HepG2 (cell line): ENCODE data around the gene TRAIP. TPM values are rescaled to one million over a fixed set of nuclear protein-coding genes. Genes with fewer than 3 reads are reported as not detected.

Experiments used
- AHR ChIP-seq: IDR thresholded peaks from 2 replicates; pipeline ENCODE4 v1.6.1; 2018; ENCODE audit warnings: missing genetic modification reagents, missing compliant biosample characterization
- CBFB ChIP-seq: sonication (generic); formaldehyde crosslinking; IDR thresholded peaks from 2 replicates; pipeline ENCODE4 v1.4.0; 2020; ENCODE audit warnings: missing genetic modification reagents
- CHD2 ChIP-seq: IDR thresholded peaks from 2 replicates; pipeline ENCODE4 v1.6.1; 2011; ENCODE audit warnings: low read depth, low read length, improper control_type of control experiment
- DR1 ChIP-seq: sonication (generic); formaldehyde crosslinking; IDR thresholded peaks from 2 replicates; pipeline ENCODE4 v1.8.0; 2021; ENCODE audit warnings: mild to moderate bottlenecking, missing genetic modification reagents, inconsistent platforms
- EP300 ChIP-seq, 3 experiments: sonication (generic) in 1 of 3; formaldehyde crosslinking in 1 of 3; IDR thresholded peaks; 2 replicates each; pipeline versions ENCODE4 v1.5.1 to v1.6.1; 2011 to 2020; ENCODE audit warnings: low read depth in 2 of 3, low read length in 2 of 3, borderline replicate concordance in 1 of 3, improper control_type of control experiment in 1 of 3, mild to moderate bottlenecking in 1 of 3, missing genetic modification reagents in 1 of 3, moderate library complexity in 1 of 3
- JUNB ChIP-seq: sonication (generic); formaldehyde crosslinking; IDR thresholded peaks from 2 replicates; pipeline ENCODE4 v1.8.0; 2022; ENCODE audit warnings: missing genetic modification reagents, mild to moderate bottlenecking, borderline replicate concordance
- MAFG ChIP-seq: sonication (generic); formaldehyde crosslinking; IDR thresholded peaks from 2 replicates; pipeline ENCODE4 v1.5.1; 2020; ENCODE audit warnings: mild to moderate bottlenecking, missing genetic modification reagents
- MZF1 ChIP-seq: sonication (generic); formaldehyde crosslinking; IDR thresholded peaks from 2 replicates; pipeline ENCODE4 v1.8.1; 2023; ENCODE audit warnings: mild to moderate bottlenecking, missing genetic modification reagents, borderline replicate concordance
- PAX8 ChIP-seq: sonication (generic); formaldehyde crosslinking; IDR thresholded peaks from 2 replicates; pipeline ENCODE4 v1.8.0; 2022; ENCODE audit warnings: mild to moderate bottlenecking, missing genetic modification reagents, borderline replicate concordance
- REL ChIP-seq: sonication (generic); formaldehyde crosslinking; conservative IDR thresholded peaks from 2 replicates; pipeline ENCODE4 v1.8.0; 2022; ENCODE audit warnings: mild to moderate bottlenecking, missing genetic modification reagents, moderate library complexity
- SIN3A ChIP-seq: IDR thresholded peaks from 2 replicates; pipeline ENCODE4 v1.6.1; 2011; ENCODE audit warnings: low read depth, mild to moderate bottlenecking, control low read depth, low read length, borderline replicate concordance
- SIN3B ChIP-seq: fragments of 150-350 bp; IDR thresholded peaks from 2 replicates; pipeline ENCODE4 v1.6.1; 2014; ENCODE audit warnings: low read length
- SIX4 ChIP-seq: sonication (generic); formaldehyde crosslinking; IDR thresholded peaks from 2 replicates; pipeline ENCODE4 v1.4.0; 2020; ENCODE audit warnings: missing genetic modification reagents
- STAG1 ChIP-seq: sonication (generic); formaldehyde crosslinking; IDR thresholded peaks from 2 replicates; pipeline ENCODE4 v1.4.0; 2020; ENCODE audit warnings: missing genetic modification reagents
- TBX3 ChIP-seq: fragments of 450-650 bp; IDR thresholded peaks from 2 replicates; pipeline ENCODE4 v1.6.1; 2017; ENCODE audit warnings: antibody characterized with exemption, mild to moderate bottlenecking, inconsistent platforms, borderline replicate concordance
- TEAD3 ChIP-seq: optimal IDR thresholded peaks from 2 replicates; pipeline ENCODE3; 2016; ENCODE audit warnings: borderline replicate concordance
- XBP1 ChIP-seq: sonication (generic); formaldehyde crosslinking; IDR thresholded peaks from 2 replicates; pipeline ENCODE4 v1.5.0; 2020; ENCODE audit warnings: missing genetic modification reagents
- ZFP36L2 ChIP-seq: sonication (generic); formaldehyde crosslinking; IDR thresholded peaks from 2 replicates; pipeline ENCODE4 v1.4.0; 2020; ENCODE audit warnings: missing genetic modification reagents
- ZNF142 ChIP-seq: sonication (generic); formaldehyde crosslinking; IDR thresholded peaks from 2 replicates; pipeline ENCODE4 v1.4.0; 2020; ENCODE audit warnings: missing genetic modification reagents
- ZNF343 ChIP-seq: sonication (generic); formaldehyde crosslinking; IDR thresholded peaks from 2 replicates; pipeline ENCODE4 v1.4.0; 2020; ENCODE audit warnings: mild to moderate bottlenecking, missing genetic modification reagents
- ZNF350 ChIP-seq: sonication (generic); formaldehyde crosslinking; IDR thresholded peaks from 2 replicates; pipeline ENCODE4 v1.4.0; 2020; ENCODE audit warnings: mild to moderate bottlenecking, low read depth, missing genetic modification reagents, borderline replicate concordance
- ZNF382 ChIP-seq: sonication (generic); formaldehyde crosslinking; IDR thresholded peaks from 2 replicates; pipeline ENCODE4 v1.5.0; 2020; ENCODE audit warnings: missing genetic modification reagents, mild to moderate bottlenecking, borderline replicate concordance
- ZNF7 ChIP-seq: IDR thresholded peaks from 2 replicates; pipeline ENCODE4 v1.6.1; 2016; ENCODE audit warnings: missing biosample characterization, missing genetic modification reagents
- polyA plus RNA-seq, 8 experiments: library from polyadenylated mRNA; depleted of rRNA in 3 of 8; stranded (reverse) in 7 of 8; unstranded in 1 of 8; fragments of >200 nt; fragmentation: Illumina TruSeq in 4 of 8; extraction: Trizol in 4 of 8; gene quantifications; 2 replicates each; pipeline versions ENCODE4 v1.2.1 to v1.2.3, GENCODE V29; 2011 to 2016; ENCODE audit warnings: low read depth in 4 of 8, missing spikeins in 1 of 8, mixed read lengths in 1 of 8; ENCODE audit not compliant: insufficient read depth in 1 of 8
- total RNA-seq, 5 experiments: library from RNA; depleted of rRNA; stranded (reverse); fragments of >200 nt; fragmentation: Illumina TruSeq; extraction: Trizol; gene quantifications; 2 replicates each; pipeline ENCODE4 v1.2.3, GENCODE V29; 2016; ENCODE audit warnings: low read depth in 1 of 5
- TF ChIP-seq, protein P1 (sequence below), 2 experiments: fragments of 450-650 bp in 1 of 2; sonication (generic) in 1 of 2; formaldehyde crosslinking; IDR thresholded peaks; 2 replicates each; pipeline versions ENCODE4 v1.5.0 to v1.8.0; 2020 to 2022; ENCODE audit warnings: mild to moderate bottlenecking in 1 of 2, missing genetic modification reagents in 1 of 2
- TF ChIP-seq, protein P2 (sequence below): sonication (generic); formaldehyde crosslinking; IDR thresholded peaks from 2 replicates; pipeline ENCODE4 v1.4.0; 2020; ENCODE audit warnings: missing genetic modification reagents

Gene TRAIP
- total and polyA plus RNA-seq, 2 of the 13 experiments (the other 11 are each of a cell fraction or from before 2014, with no cell fraction given) = 13.9 to 23.9 TPM

GRCh38 chr3:49839193-49839809 is 17.1 kb downstream of the TRAIP start (continued):
- TF ChIP-seq ZNF382 = no peak
- TF ChIP-seq REL (CRISPR knock-in tag) = no peak
- TF ChIP-seq ZNF350 (CRISPR knock-in tag) = no peak
- TF ChIP-seq ZNF343 (CRISPR knock-in tag) = no peak
- TF ChIP-seq AHR (CRISPR knock-in tag) = no peak
- no peak for TF ChIP-seq SIN3B
- TF ChIP-seq SIX4 = no peak
- no peak for TF ChIP-seq ZNF142 (CRISPR knock-in tag)
- no peak for TF ChIP-seq ZNF7
- TF ChIP-seq CBFB (CRISPR knock-in tag) = no peak
- TF ChIP-seq CHD2 = no peak
- TF ChIP-seq, protein P1, sequence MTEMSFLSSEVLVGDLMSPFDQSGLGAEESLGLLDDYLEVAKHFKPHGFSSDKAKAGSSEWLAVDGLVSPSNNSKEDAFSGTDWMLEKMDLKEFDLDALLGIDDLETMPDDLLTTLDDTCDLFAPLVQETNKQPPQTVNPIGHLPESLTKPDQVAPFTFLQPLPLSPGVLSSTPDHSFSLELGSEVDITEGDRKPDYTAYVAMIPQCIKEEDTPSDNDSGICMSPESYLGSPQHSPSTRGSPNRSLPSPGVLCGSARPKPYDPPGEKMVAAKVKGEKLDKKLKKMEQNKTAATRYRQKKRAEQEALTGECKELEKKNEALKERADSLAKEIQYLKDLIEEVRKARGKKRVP (CRISPR knock-in tag; IDR thresholded peaks at IDR 0.05) = no peak
- TF ChIP-seq DR1 (CRISPR knock-in tag) = no peak
- no peak for TF ChIP-seq XBP1
- TF ChIP-seq TBX3 = no peak
- no peak for TF ChIP-seq EP300 (IDR thresholded peaks at IDR 0.05; ENCODE audit: low read depth in 2 of 2, low read length in 2 of 2)
- TF ChIP-seq EP300 (CRISPR knock-in tag; IDR thresholded peaks at IDR 0.05; ENCODE audit: borderline replicate concordance) = no peak
- TF ChIP-seq SIN3A = no peak
- no peak for TF ChIP-seq PAX8 (CRISPR knock-in tag)
- TF ChIP-seq TEAD3 (CRISPR knock-in tag) = peak; percentile 19
- TF ChIP-seq, protein P2, sequence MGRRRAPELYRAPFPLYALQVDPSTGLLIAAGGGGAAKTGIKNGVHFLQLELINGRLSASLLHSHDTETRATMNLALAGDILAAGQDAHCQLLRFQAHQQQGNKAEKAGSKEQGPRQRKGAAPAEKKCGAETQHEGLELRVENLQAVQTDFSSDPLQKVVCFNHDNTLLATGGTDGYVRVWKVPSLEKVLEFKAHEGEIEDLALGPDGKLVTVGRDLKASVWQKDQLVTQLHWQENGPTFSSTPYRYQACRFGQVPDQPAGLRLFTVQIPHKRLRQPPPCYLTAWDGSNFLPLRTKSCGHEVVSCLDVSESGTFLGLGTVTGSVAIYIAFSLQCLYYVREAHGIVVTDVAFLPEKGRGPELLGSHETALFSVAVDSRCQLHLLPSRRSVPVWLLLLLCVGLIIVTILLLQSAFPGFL (CRISPR knock-in tag) = no peak
- no peak for TF ChIP-seq MZF1
- no peak for TF ChIP-seq ZFP36L2 (CRISPR knock-in tag)
- peak; percentile 88 for TF ChIP-seq STAG1 (CRISPR knock-in tag)
- no peak for TF ChIP-seq JUNB (CRISPR knock-in tag)
- TF ChIP-seq MAFG (CRISPR knock-in tag) = no peak
